Measurements from ENCODE around the gene GRIK3. TPM values are rescaled to one million over a fixed set of nuclear protein-coding genes. Genes with fewer than 3 reads are reported as not detected.

Gene GRIK3
- total RNA-seq, 4 donors from 2014 or later = 0.13 to 0.42 (median 0.15) TPM; not detected in 1

GRCh38 chr1:36751525-36751924 is 282.8 kb downstream of the GRIK3 start:
- no peaks in the 10 kb centered on the region for H3K4me1 ChIP-seq
- no peaks in the 10 kb centered on the region for H3K36me3 ChIP-seq
- no peak for DNase-seq
- intact Hi-C loops (cut with DNase I) = no loop called here
- no peaks in the 10 kb centered on the region for H3K27me3 ChIP-seq
- 87 to 90% methylated on average over 4 of the region's 4 CpGs for WGBS, 2 donors
- H3K4me3 ChIP-seq (replicated peaks in 1 of 3) = no peak overlapping the region
- TF ChIP-seq POLR2A (IDR thresholded peaks at IDR 0.05) = no peak
- TF ChIP-seq CTCF (IDR thresholded peaks at IDR 0.05) = no peak
- no peak overlapping the region for H3K27ac ChIP-seq
- H3K9me3 ChIP-seq = no peaks in the 10 kb centered on the region

- no peaks in the 10 kb centered on the region for H3K4me1 ChIP-seq
- no peaks in the 10 kb centered on the region for H3K9me3 ChIP-seq
- TF ChIP-seq POLR2A (IDR thresholded peaks at IDR 0.05) = no peak
- H3K4me3 ChIP-seq (replicated peaks in 1 of 3) = no peak overlapping the region
- H3K27ac ChIP-seq = no peak overlapping the region
- WGBS, 2 donors = 79 to 86% methylated on average over 7 of the region's 7 CpGs
- intact Hi-C loops (cut with DNase I) = no loop called here
- no peaks in the 10 kb centered on the region for H3K36me3 ChIP-seq
- no peaks in the 10 kb centered on the region for H3K27me3 ChIP-seq
- DNase-seq = no peak
Measured at GRCh38 chr1:36748466-36748865, 285.8 kb downstream of the GRIK3 start.
